ENCODE results near the gene RPGRIP1L. TPM values are rescaled to one million over a fixed set of nuclear protein-coding genes. Genes with fewer than 3 reads are reported as not detected.

The RPGRIP1L gene
- total RNA-seq, 1 experiment from 2014 or later, result 22.3 TPM

DNA sequence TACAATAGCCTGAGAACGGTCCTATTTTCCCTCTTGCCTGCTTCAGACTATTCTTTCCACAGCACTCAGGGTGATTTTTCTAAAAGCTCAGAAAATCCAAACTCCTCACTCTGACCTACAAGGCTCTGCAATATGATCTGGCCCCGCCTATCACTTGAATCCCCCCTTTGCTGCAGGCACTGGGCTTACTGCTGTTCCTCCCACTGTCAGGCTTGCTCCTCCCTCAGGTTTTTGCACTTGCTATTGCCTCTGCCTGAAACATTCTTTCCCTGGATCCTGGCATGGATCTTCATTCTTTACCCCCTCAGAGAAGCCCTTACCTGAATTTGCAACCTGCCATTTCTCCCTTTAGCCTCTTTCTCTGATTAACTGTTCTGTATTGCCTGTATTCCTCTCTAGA, 52.3 kb downstream of the RPGRIP1L start:
- no peak for DNase-seq (ENCODE audit: low read depth)

DNA sequence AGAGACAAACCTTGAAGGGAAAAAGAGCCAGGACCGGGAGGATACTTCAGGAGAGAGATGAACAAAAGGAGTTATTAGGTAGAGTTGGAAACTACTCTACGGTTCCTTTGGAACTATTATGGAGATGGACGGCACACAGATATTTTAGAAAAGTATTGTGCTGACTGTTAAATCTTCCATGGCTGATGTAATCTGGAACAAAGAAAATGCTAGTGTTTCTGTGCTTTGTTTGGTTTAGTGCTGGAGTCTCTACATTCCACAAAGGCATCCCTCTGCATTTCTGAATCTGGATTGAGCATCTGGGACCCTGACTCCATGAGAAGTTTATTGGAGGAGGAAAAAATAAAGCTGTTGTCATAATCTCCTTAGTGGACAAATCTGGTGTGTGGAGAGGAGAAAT, 57.2 kb downstream of the RPGRIP1L start:
- no peak for DNase-seq (ENCODE audit: low read depth)

DNA sequence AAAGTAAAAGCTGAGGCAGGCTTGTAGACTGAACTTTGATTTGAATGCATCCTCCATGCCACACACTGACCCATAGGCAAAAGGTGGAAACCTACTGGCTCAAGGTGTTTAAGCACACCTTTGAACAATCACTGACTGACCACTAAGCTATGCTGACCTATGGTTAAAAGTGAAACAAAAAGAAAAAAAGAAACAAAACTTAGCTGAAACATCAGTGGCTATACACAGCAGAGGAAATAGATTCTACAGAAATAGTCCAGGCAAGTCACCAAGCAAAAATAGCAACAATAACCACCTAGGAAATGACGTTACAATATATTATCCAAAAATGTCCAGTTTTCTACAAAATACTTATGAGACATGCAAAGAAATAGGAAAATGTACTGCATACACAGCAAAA, 60.2 kb downstream of the RPGRIP1L start:
- no peak for DNase-seq (ENCODE audit: low read depth)

DNA sequence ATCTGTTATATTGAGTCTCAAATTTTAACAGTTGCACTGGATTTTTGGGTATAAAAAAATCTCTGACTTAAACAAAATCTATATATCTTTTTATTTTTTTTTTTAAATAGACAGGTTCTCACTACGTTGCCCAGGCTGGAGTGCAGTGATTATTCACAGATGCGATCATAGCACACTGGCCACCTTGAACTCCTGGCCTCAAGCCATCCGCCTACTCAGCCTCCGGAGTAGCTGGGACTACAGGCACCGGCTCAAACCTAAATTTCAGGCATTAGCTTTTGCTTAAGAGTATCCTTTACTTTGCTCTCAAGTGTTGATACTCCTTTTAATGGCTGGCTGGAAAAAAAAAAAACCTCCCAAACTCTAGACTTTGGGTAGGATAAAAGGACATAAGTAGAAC, 61.6 kb downstream of the RPGRIP1L start:
- no peak for DNase-seq (ENCODE audit: low read depth)

DNA sequence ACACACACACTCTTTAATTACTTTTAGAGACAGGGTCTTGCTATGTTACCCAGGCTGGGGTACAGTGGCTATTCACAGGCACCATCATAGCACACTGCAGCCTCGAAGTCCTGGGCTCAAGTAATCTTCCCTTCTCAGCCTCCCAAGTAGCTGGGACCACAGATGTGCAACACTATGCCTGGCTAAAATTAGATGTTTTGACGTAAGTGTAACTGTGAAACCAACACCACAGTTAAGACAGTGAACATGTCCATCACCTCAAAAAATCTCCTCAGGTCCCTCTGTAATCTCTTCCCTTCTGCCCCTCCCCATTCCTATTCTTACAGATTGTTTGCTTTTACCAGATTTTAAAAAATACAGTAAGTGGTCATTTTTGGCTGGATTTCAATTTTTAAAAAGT, 66.7 kb downstream of the RPGRIP1L start:
- no peak for DNase-seq (ENCODE audit: low read depth)

DNA sequence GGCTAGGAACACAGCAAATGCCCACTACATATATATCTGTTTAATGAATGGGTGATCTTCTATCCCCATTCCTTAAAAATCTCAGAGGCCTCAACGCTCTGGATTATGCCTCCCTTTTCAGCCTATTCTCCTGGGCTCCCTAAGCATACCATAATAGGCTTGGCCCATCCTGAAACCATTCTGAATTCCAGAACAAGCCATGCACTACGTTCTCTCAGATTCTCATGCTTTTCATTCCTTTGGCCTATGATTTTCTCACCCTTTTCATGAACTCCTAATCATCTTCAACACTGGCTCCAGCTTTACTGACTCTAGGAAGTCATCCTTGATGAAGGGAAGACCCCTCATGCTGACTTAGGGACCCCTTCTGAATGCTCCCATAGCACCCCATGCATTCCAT, 71.1 kb downstream of the RPGRIP1L start:
- DNase-seq (ENCODE audit: low read depth), result no peak

DNA sequence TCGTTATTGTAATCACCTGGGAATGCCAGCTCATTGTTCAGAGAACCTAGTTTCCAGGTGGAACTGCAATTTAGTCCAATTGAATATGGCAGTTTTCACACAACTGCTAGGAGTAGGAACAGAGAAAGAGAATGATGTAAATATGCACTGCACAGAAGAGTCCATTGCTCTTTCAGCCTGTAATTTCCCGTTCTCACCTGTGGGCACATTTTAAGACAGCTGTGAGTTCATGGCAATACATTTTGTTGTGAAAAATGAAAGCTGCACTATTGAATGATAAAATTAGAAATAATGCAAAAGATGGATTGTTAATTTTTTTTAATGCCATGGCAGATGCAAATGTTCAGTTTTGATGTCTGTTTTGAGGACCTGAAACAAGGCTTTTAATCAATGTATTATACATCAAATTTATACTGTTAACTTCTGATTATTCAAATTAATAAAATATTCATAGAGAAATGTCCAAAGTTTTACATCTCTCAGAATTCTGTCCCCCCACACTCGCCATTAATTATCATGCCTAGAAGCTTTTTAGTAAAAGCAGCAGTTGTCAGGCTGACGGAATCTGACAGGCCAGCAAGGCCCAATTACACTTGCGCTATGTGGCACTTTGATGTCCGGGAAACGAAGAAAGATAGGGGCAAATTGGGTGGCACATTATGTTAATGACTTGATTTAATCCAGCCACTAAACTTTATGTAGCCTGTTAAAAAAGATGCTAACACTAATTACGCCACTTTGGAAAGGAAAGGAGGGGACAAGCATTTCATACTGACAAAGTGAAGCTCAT, 72.2 kb downstream of the RPGRIP1L start:
- DNase-seq (ENCODE audit: low read depth), result no peak

DNA sequence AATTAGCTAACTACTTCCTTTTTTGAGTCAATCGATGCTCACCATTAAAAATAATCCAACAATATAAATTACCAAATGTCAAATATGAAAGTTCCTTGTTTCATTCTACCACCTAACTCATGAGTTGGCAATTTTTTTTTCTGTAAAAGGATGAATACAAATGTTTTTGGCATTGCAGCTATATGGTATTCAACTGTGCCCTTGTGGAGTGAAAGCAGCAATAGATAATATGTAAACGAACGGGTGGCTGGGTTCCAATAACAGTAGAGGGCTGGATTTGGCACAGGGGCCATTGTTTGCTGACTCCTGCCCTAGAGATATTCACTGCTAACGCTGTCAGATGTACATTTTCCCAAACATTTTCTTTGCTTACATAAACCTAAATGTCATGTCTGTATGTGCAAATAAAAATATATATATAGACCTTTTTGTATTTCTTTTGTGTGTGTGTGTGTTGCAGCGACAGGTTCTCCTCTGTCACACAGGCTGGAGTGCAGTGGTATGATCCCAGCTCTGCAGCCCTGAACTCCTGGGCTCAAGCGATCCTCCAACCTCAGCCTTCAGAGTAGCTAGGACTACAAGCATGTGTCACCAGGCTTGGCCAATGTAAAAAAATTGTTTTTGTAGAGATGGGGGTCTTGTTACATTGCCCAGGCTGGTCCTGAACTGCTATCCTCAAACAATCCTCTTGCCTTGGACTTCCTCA, 73.9 kb downstream of the RPGRIP1L start:
- no peak for DNase-seq (ENCODE audit: low read depth)

DNA sequence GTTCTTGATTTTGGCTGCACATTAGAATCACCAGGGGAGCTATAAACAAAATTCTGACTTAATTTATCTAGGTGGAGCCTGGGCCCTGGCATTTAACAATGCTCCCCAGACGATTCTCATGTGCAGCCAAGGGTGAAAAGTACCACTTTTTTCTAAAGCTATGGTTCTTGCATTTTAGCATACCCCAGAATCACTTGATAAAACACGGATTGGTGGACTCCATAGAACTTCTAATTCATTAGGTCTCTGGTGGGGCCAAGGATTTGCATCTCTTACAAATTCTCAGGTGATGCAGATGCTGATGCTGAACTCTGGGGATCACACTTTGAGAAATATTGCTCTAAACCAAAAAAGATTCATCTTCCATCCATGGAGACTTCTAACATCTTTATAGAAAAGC, 74.5 kb downstream of the RPGRIP1L start:
- no peak for DNase-seq (ENCODE audit: low read depth)

DNA sequence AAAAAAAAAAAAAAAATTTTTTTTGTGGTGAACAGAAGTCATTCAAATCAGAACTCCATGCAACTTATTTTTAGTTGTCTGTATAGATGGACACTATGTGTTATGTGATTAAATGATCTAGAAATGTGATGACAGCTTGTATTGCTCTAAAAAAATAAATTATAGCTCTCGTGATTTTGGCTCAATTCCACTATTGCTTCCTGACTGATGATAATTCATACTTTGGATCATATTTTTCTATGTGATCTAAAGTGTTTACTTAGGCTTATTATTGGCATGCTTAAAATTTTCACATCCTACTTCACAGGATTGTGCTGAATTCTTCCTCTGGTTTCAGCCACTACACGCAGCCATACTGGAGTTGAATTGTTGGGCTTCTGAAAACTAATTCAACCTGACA, 76.8 kb downstream of the RPGRIP1L start:
- no peak for DNase-seq (ENCODE audit: low read depth)

DNA sequence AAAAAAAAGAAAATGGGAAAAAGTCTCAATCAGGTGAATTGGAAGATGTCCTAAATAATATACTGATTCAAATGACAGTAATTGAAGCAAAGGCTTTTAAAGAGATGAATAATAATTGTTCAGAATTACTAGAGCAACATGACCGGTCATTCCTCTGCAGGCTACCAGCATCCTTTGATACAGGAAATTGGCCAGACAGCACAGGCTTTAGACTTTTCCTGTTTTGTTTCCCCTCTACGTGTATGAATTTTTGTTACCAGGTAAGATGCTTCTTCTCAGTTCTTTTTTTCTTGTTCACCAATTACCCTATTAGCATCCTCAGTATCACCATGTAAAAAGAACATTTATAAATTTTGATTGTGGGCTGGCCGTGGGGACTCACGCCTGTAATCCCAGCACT, 77.5 kb downstream of the RPGRIP1L start:
- DNase-seq (ENCODE audit: low read depth), result no peak

DNA sequence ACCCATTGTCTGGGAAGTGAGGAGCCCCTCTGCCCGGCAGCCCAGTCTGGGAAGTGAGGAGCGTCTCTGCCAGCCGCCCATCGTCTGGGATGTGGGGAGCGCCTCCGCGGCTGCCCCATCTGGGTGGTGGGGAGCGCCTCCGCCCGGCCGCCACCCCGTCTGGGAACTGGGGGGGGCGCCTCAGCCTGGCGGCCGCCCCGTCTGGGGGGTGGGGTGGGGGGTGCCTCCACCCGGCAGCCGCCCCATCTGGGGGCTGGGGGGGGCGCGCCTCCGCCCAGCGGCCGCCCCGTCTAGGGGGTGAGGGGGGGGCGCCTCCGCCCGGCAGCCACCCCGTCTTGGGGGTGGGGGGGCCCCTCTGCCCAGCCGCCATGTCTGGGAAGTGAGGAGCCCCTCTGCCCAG, 78.4 kb downstream of the RPGRIP1L start:
- DNase-seq (ENCODE audit: low read depth), result no peak

DNA sequence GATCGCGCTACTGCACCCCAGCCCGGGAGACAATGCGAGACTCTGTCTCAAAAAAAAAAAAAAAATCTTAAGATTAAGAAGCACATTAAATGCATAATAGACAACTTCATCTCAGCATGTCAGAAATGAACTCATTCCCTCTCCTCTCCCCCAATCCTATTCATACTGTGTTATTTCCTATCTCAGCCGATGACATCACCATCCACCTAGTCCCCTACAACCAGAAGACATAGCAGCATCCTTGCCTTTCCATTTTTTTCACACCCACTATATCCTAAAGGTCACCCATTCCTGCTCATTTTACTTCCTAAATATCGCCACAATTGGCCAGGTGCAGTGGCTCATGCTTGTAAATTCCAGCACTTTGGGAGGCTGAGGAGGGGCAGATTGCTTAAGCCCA, 81.3 kb downstream of the RPGRIP1L start:
- DNase-seq (ENCODE audit: low read depth), result no peak

DNA sequence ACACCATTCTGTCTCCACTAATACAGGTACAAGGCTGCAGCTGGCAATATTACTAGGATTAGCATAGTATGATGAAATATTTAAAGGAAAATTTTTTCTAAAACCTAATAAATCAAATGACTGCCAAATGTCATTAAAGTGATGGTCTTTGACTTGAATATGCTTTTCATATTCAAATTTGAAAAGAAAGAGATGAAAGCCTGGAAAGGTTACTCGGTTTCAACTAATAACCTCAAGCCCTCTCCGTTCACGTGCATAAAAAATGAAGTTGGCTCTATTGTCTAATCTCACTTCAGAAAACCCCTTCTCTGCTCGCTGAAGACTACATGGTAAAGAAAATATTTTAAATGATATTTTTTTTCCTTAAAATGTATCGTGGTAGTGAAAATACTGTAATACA, 83.2 kb downstream of the RPGRIP1L start:
- DNase-seq (ENCODE audit: low read depth), result no peak

DNA sequence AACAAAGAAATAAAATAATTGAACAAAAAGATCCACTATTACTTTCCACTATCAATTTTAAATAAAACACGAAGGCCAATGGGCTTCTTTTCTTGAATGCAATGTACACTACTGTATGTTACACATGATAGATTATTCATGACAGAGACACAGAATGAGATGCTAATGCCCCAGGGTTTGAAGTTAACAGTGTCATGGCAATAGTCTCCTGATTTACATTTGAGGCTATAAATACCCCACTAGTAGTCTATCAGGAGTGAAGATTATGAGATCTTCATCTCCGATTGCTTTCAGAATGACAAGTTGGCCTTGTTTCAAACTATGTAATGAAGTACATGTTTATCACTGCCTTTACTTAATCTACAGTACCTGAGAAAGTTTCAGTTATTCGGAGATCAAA, 84.4 kb downstream of the RPGRIP1L start:
- no peak for DNase-seq (ENCODE audit: low read depth)

DNA sequence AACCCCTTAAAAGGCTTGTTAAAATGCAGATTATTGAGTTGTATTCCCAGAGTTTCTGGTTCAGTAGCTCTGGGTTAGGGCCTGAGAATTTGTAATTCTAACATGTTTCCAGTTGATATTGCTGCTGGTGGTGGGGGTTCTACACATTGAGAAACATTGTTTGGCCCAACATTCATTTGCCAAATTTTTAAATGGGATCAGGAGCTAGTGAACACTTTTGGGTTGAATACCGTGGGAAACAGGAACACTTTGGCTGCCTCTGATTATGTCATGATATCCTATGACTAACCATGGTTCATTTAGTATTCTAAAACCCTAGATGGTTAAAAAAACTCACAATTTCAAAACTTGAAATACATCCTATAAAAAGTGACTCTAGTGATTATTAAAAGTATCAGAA, 89.3 kb downstream of the RPGRIP1L start:
- DNase-seq (ENCODE audit: low read depth), result peak; percentile 23

DNA sequence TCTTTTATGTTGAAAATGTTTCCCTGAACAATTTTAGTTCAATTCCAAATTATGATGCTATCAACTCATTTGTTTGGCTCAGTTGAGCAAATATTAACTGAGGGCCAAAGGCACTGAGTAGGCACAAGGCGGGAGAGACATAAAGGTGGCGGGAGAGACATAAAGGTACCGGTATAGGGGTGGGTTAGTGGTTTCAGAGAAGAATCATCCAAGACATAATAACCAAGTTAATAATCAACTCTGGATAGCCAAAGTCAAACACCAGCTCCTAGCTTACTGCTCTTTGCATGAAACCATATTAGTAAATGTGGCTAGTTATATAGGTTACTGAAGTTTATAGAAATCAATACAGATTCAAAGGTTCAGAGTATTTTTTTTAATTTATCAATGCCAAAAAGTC, 91.7 kb downstream of the RPGRIP1L start:
- DNase-seq (ENCODE audit: low read depth), result no peak

DNA sequence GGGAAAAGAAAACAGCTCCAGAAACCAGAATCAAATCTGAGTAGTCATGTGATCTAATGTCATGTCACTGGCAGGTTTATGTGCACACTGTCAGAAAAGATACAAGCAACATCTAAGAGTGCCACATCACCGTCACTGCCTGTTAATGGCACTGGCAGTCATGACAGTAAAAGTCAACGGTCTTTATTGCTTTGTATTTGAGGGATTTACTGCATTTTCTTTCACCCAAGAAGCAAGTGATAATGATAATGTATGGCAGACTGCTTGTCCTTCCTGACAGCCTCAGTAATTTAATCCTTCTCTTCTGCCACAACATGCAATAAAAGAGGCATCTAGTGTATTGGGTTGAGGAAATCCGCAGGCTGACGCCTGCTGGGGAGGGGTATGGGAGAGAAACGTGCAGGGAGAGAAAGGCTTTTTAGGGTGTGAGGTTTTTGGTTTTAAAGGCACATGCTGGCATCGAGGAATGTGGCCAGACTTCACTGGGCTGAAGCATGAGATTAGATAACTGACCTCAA, 92.4 kb downstream of the RPGRIP1L start:
- no peak for DNase-seq (ENCODE audit: low read depth)

DNA sequence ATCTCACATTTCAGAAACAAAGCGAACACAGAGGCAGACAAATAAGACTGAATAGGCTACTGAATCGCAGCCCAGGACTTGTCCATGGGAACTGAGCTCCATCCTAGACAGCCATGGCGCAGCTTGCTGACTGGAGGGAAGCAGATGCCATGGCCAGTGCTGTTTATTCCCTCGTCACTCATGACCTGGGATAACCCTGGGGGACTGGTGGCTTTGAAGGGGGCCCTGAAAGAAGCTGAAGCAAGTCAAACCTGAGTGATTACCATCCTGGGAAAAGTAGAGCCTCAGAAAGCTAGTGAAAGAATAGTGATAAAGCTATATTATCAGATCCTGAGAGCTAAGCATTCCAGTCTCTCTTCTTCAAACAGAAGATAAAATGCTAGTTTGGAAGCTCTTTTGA, 94.1 kb downstream of the RPGRIP1L start:
- no peak for DNase-seq (ENCODE audit: low read depth)

DNA sequence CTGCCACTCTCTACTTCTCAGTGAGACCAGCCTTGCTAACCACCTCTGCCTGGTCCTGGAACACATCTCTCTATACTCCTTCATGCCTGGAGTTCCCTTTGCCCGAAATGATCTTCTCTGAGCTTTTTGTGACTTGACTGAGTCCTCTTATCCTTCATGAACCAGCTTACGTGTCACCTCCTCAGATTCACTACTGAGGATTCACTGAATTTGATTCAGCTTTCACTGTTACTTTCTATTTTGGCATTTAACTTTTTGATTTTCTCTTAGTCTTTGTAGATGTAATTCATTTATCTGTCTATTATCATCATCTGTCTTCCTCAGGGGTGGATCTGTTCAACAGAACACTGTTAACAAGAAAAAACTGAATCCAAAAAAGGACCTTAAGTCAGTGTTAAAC, 95.6 kb downstream of the RPGRIP1L start:
- DNase-seq (ENCODE audit: low read depth), result no peak

DNA sequence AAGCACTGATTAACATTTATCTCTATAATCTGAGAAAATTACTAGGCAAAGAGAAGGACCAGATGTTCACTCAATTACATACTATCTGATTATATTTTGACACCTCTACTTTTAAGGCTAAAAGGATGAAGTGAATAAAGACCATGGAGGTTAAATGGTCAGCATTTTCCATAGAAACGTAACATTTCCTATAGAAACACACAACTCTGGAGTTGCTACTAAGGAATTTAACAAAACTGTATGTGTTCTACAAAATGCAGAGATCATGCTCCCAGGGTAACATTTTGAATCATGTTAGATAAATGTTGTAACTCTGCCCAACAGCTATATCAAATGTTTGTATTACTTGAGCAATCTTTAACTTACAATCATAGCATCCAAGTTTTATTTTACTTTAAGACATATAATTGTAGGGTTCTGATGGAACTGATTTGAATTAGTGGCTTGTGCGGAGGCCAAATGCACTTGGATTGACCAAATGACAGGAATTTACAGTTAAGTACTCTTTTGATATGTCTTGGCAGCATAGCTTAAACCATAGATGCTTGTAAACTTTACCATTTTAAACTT, 97.7 kb downstream of the RPGRIP1L start:
- no peak for DNase-seq (ENCODE audit: low read depth)

DNA sequence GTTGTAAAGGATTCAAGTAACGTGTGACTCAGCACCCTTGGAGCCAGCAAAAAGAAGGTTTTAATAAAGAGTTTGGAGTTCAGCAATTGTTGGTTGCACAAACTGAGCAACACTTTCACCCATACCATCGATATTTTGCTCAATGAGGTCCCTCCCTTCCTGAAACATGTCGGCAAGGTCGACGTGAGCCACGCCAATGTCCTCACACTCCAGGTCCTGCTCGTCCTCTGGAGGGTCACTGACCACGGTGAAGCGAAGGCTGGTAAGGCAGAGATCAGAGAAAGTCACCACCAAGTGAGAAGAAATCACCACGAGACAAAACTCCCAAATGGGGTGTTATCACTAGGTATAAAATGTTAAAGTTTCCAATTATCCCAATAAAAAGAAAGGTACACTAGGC, 98.3 kb downstream of the RPGRIP1L start:
- DNase-seq (ENCODE audit: low read depth), result no peak

DNA sequence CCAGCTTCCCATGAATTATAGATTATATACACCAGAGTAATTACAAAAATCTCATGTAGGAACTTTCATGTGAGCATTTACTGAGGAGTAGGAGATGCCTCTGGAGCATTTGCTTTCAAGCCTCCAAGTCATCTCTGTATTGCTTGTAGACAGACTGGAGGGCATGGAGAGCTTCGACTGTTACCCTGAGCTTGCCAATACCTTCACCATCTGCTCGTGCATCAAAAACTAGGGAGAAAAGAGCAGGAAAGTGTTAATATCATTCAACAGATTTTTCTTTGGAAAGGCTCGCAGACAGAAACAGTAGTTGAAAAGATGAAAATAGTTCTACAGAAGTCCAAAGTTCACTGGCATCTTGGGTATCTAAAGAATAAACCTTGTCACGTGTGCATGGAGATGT, 101.7 kb downstream of the RPGRIP1L start:
- DNase-seq (ENCODE audit: low read depth), result no peak

Data from LHCN-M2 (cell line).